HepG2 (cell line): ENCODE results near the gene SETD7. TPM values are rescaled to one million over a fixed set of nuclear protein-coding genes. Genes with fewer than 3 reads are reported as not detected.

Experiments
- ATAC-seq: fragments of 200-7000 bp; cut with Tn5 transposase; 3 replicates; pipeline ENCODE4 v1.9.1; 2020; ENCODE audit warnings: mild to moderate bottlenecking, moderate library complexity
- BruUV-seq: library from RNA; stranded (reverse); fragments of 400-500 nt; replicated peaks from 2 replicates; lab custom pipeline; 2021; lab: Mats Ljungman, UMichigan
- CTCF ChIA-PET: fragments of 300-600 bp; formaldehyde crosslinking; extraction: SDS; loops from one replicate; lab custom pipeline; 2021; ENCODE audit warnings: low total read pairs, inconsistent platforms, low intra/inter-chr PET ratio; lab: Yijun Ruan, JAX
- POLR2A ChIA-PET: fragments of 350-600 bp; sonication (Branson Sonifier 250); formaldehyde crosslinking; loops from one replicate; lab custom pipeline; 2020; ENCODE audit warnings: antibody characterized with exemption, inconsistent platforms; lab: Yijun Ruan, JAX
- DNase-seq: peaks from one replicate; pipeline ENCODE4 v3.0.0-alpha.2; 2015; ENCODE audit warnings: low spot score
- FAIRE-seq: peaks from 3 replicates; lab custom pipeline; 2011; peaks lifted over from hg19 to GRCh38; lab: Jason Lieb, UNC
- H2AFZ ChIP-seq: one replicate; pipeline ENCODE4 v1.6.1; 2011; ENCODE audit warnings: low read length, inconsistent platforms
- H3K27ac ChIP-seq: fragments of 300-600 bp; 3 replicates; pipeline ENCODE4 v1.8.0; 2011; ENCODE audit warnings: mixed run types, mild to moderate bottlenecking, mixed read lengths, low read length, inconsistent platforms; ENCODE audit not compliant: insufficient read depth; ENCODE audit errors: extremely low read length
- H3K27me3 ChIP-seq, 2 experiments: fragments of 200-600 bp in 1 of 2; 2 replicates in 1 of 2; 3 replicates in 1 of 2; pipeline versions ENCODE4 v1.6.0 to v1.8.0; 2011; ENCODE audit warnings: low read length in 2 of 2, mild to moderate bottlenecking in 2 of 2, moderate library complexity in 2 of 2, inconsistent platforms in 1 of 2; ENCODE audit not compliant: insufficient read depth in 2 of 2, control insufficient read depth in 1 of 2
- H3K36me3 ChIP-seq, 2 experiments: fragments of 200-600 bp in 1 of 2; replicated peaks in 1 of 2; 2 replicates in 1 of 2; 3 replicates in 1 of 2; pipeline versions ENCODE4 v1.5.1 to v1.8.0; 2011; ENCODE audit warnings: low read length in 2 of 2, inconsistent platforms in 1 of 2; ENCODE audit not compliant: insufficient read depth in 2 of 2, control insufficient read depth in 1 of 2
- H3K4me1 ChIP-seq: 2 replicates; pipeline ENCODE4 v1.5.1; 2012; ENCODE audit warnings: low read length, inconsistent platforms; ENCODE audit not compliant: insufficient read depth
- H3K4me2 ChIP-seq: 2 replicates; pipeline ENCODE4 v1.6.0; 2011; ENCODE audit warnings: low read depth, low read length, inconsistent platforms
- H3K4me3 ChIP-seq, 3 experiments: fragments of 200-600 bp in 1 of 3; sonication (generic), shearing (Covaris generic) in 1 of 3; replicated peaks in 1 of 3; 2 replicates each; pipeline ENCODE4 v1.5.1; 2011 to 2016; ENCODE audit warnings: low read length in 3 of 3, inconsistent platforms in 2 of 3, low read depth in 2 of 3, mild to moderate bottlenecking in 2 of 3, control low read depth in 1 of 3, mixed read lengths in 1 of 3; ENCODE audit not compliant: insufficient read depth in 1 of 3
- H3K79me2 ChIP-seq: one replicate; pipeline ENCODE4 v1.6.1; 2011; ENCODE audit warnings: low read length, inconsistent platforms; ENCODE audit not compliant: insufficient read depth
- H3K9ac ChIP-seq: 2 replicates; pipeline ENCODE4 v1.6.0; 2011; ENCODE audit warnings: mild to moderate bottlenecking, low read depth, low read length, inconsistent platforms; ENCODE audit not compliant: insufficient read depth
- H3K9me3 ChIP-seq: 2 replicates; pipeline ENCODE4 v1.5.1; 2012; ENCODE audit warnings: mild to moderate bottlenecking, low read length
- H4K20me1 ChIP-seq: 2 replicates; pipeline ENCODE4 v1.6.0; 2011; ENCODE audit warnings: inconsistent platforms, mild to moderate bottlenecking, low read length, moderate library complexity; ENCODE audit not compliant: insufficient read depth
- KDM5A ChIP-seq: fragments of 200-600 bp; sonication (generic); IDR thresholded peaks from 2 replicates; pipeline ENCODE4 v1.7.0; 2018; ENCODE audit warnings: antibody characterized with exemption, mild to moderate bottlenecking, low read length, borderline replicate concordance
- RXRA ChIP-seq: sonication (generic); formaldehyde crosslinking; IDR thresholded peaks from 2 replicates; pipeline ENCODE4 v1.5.1; 2020; ENCODE audit warnings: missing genetic modification reagents
- SAP130 ChIP-seq: IDR thresholded peaks from 2 replicates; pipeline ENCODE4 v1.6.1; 2016; ENCODE audit warnings: low read depth
- ZNF264 ChIP-seq: sonication (generic); formaldehyde crosslinking; IDR thresholded peaks from 2 replicates; pipeline ENCODE4 v1.4.0; 2020; ENCODE audit warnings: missing genetic modification reagents
- ZNF577 ChIP-seq: sonication (generic); formaldehyde crosslinking; IDR thresholded peaks from 2 replicates; pipeline ENCODE4 v1.4.0; 2020; ENCODE audit warnings: mild to moderate bottlenecking, low read depth, missing genetic modification reagents, borderline replicate concordance
- ZNF724P ChIP-seq: sonication (generic); formaldehyde crosslinking; IDR thresholded peaks from 2 replicates; pipeline ENCODE4 v1.8.0; 2022; ENCODE audit warnings: missing genetic modification reagents, borderline replicate concordance
- WGBS: methylation state at CpG from one replicate; pipeline ENCODE4 v1.1.6; 2017; ENCODE audit warnings: low lambda C conversion rate; 5-methylcytosine and 5-hydroxymethylcytosine counted together
- in situ Hi-C: cut with HindIII; loops from 2 replicates; pipeline ENCODE4 v1.10.0; 2017; ENCODE audit warnings: low pct_unique_long_range_greater_than_20kb; ENCODE audit not compliant: extremely low pct_ligation_motif_present
- intact Hi-C: fragments of 100-400 bp; cut with micrococcal nuclease; formaldehyde crosslinking; loops from one replicate; pipeline ENCODE4 v1.10.0; 2022; ENCODE audit not compliant: unreplicated experiment
- polyA plus RNA-seq, 8 experiments: library from polyadenylated mRNA; depleted of rRNA in 3 of 8; stranded (reverse) in 7 of 8; unstranded in 1 of 8; fragments of >200 nt; fragmentation: Illumina TruSeq in 4 of 8; extraction: Trizol in 4 of 8; gene quantifications; 2 replicates each; pipeline versions ENCODE4 v1.2.1 to v1.2.3, GENCODE V29; 2011 to 2016; ENCODE audit warnings: low read depth in 4 of 8, missing spikeins in 1 of 8, mixed read lengths in 1 of 8; ENCODE audit not compliant: insufficient read depth in 1 of 8
- total RNA-seq, 5 experiments: library from RNA; depleted of rRNA; stranded (reverse); fragments of >200 nt; fragmentation: Illumina TruSeq; extraction: Trizol; gene quantifications; 2 replicates each; pipeline ENCODE4 v1.2.3, GENCODE V29; 2016; ENCODE audit warnings: low read depth in 1 of 5

Gene SETD7
- total and polyA plus RNA-seq, 2 of the 13 experiments (the other 11 are each of a cell fraction or from before 2014, with no cell fraction given): 0.08 to 0.22 TPM

GRCh38 chr4:139501117-139501516 is 54.9 kb downstream of the SETD7 start:
- Histone ChIP-seq H3K4me1 (peaks cover 26% of the 10 kb centered on the region), H3K27ac (no peak overlapping the region), H3K27me3 (no peaks in the 10 kb centered on the region; a peak in 1 of 5 replicates), H3K79me2 (no peaks in the 10 kb centered on the region), H3K9ac (no peak overlapping the region), H4K20me1 (no peaks in the 10 kb centered on the region), H2AFZ (no peak overlapping the region), H3K4me2 (no peak overlapping the region), H3K36me3 (no peaks in the 10 kb centered on the region), H3K4me3 (no peak overlapping the region), H3K9me3 (no peaks in the 10 kb centered on the region)
- CTCF ChIA-PET: no interaction called here
- POLR2A ChIA-PET: no interaction called here
- no TSS peak for BruUV-seq
- ATAC-seq (no peak), FAIRE-seq (no peak), DNase-seq (no peak)
- TF ChIP-seq KDM5A (no peak), SAP130 (CRISPR knock-in tag) (no peak), ZNF264 (no peak), ZNF724P (CRISPR knock-in tag) (no peak), ZNF577 (CRISPR knock-in tag) (no peak)
- WGBS: under 1% methylated on average over 3 of the region's 3 CpGs
- intact Hi-C loops (no loop called here), in situ Hi-C loops (loop anchor here (10.0 kb wide), 1 partner anchor 86 kb away; no protein-coding TSS in a partner anchor)

- intact Hi-C loops (loop anchor here (5.0 kb wide), 1 partner anchor 42 kb away; no protein-coding TSS in a partner anchor), in situ Hi-C loops (no loop called here)
- H3K9me3 ChIP-seq: no peaks in the 10 kb centered on the region
- ATAC-seq: no peak
- no peak overlapping the region for H3K4me2 ChIP-seq
- no TSS peak for BruUV-seq
- H3K27ac ChIP-seq: no peak overlapping the region
- 32% methylated on average over 4 of the region's 4 CpGs for WGBS
- no peak for FAIRE-seq
- H2AFZ ChIP-seq: no peak overlapping the region
- no peak for TF ChIP-seq RXRA (CRISPR knock-in tag)
- peaks cover 26% of the 10 kb centered on the region for H3K4me1 ChIP-seq
- DNase-seq: no peak
- ChIA-PET POLR2A (no interaction called here), CTCF (no interaction called here)
- H3K36me3 ChIP-seq: no peaks in the 10 kb centered on the region
- H3K27me3 ChIP-seq: peaks cover 0 to under 1% of the 10 kb centered on the region in 2 experiments; a peak in 1 of 5 replicates
- no peak overlapping the region for H3K4me3 ChIP-seq
- no peaks in the 10 kb centered on the region for H3K79me2 ChIP-seq
- no peak overlapping the region for H3K9ac ChIP-seq
- no peaks in the 10 kb centered on the region for H4K20me1 ChIP-seq
Observed at GRCh38 chr4:139499186-139499585, 56.8 kb downstream of the SETD7 start.
